ENCODE data around the gene ANO8.
"Not testable (repeated sequence)": the region's sequence is repeated elsewhere in the genome, so short reads cannot be mapped to it uniquely, and the experiment has no call there.

Gene ANO8

GRCh38 chr19:17370026-17370587 lies 35.5 kb upstream of the ANO8 start:
- no peak overlapping the region for H3K27ac ChIP-seq
- no peak for DNase-seq

DNA sequence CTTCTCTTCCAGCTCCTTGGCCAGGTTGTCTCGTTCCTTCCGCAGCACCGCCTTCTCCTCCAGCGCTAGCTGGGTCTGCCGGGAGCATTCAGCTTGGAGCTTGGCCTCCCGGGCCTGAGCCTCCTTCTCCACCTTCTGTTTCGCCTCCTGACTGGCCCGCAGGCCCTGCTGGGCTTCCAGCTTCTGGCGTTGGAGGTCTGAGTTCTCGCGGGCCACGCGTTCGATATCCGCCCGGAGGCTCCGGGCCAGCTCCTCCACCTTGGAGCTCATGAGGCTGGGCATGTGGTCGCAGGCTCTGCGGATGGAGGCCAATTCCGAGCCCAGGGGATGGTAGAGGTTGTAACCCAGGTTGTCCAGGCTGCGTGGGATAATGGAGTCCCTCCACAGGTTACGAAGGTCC lies 30.7 kb upstream of the ANO8 start:
- H3K27me3 ChIP-seq (ENCODE audit: insufficient read depth, low read depth, severe bottlenecking), result no peaks in the 10 kb centered on the region
- no peaks in the 10 kb centered on the region for H3K36me3 ChIP-seq
- TF ChIP-seq, protein P1, sequence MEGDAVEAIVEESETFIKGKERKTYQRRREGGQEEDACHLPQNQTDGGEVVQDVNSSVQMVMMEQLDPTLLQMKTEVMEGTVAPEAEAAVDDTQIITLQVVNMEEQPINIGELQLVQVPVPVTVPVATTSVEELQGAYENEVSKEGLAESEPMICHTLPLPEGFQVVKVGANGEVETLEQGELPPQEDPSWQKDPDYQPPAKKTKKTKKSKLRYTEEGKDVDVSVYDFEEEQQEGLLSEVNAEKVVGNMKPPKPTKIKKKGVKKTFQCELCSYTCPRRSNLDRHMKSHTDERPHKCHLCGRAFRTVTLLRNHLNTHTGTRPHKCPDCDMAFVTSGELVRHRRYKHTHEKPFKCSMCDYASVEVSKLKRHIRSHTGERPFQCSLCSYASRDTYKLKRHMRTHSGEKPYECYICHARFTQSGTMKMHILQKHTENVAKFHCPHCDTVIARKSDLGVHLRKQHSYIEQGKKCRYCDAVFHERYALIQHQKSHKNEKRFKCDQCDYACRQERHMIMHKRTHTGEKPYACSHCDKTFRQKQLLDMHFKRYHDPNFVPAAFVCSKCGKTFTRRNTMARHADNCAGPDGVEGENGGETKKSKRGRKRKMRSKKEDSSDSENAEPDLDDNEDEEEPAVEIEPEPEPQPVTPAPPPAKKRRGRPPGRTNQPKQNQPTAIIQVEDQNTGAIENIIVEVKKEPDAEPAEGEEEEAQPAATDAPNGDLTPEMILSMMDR (IDR thresholded peaks at IDR 0.05; ENCODE audit: low read depth, low read length), result no peak
- no peak overlapping the region for H3K4me3 ChIP-seq (ENCODE audit: low read depth, low read length)
- peaks cover 2% of the 10 kb centered on the region for H3K9me3 ChIP-seq (ENCODE audit: severe bottlenecking)
- H3K27ac ChIP-seq, result no peak overlapping the region
- no peak for DNase-seq

More at GRCh38 chr19:17370026-17370587, 35.5 kb upstream of the ANO8 start:
- H3K27me3 ChIP-seq (ENCODE audit: insufficient read depth, low read depth, severe bottlenecking), result no peaks in the 10 kb centered on the region
- TF ChIP-seq, protein P1 (IDR thresholded peaks at IDR 0.05; ENCODE audit: low read depth, low read length), result no peak
- H3K4me3 ChIP-seq (ENCODE audit: low read depth, low read length), result no peak overlapping the region
- H3K36me3 ChIP-seq, result no peaks in the 10 kb centered on the region
- no peaks in the 10 kb centered on the region for H3K9me3 ChIP-seq (ENCODE audit: severe bottlenecking)

GRCh38 chr19:17363852-17364605 lies 29.4 kb upstream of the ANO8 start:
- not testable (repeated sequence) for H3K27ac ChIP-seq; H3K27me3 ChIP-seq (ENCODE audit: insufficient read depth, low read depth, severe bottlenecking); DNase-seq; H3K4me3 ChIP-seq (ENCODE audit: low read depth, low read length); H3K36me3 ChIP-seq; H3K9me3 ChIP-seq (ENCODE audit: severe bottlenecking)

DNA sequence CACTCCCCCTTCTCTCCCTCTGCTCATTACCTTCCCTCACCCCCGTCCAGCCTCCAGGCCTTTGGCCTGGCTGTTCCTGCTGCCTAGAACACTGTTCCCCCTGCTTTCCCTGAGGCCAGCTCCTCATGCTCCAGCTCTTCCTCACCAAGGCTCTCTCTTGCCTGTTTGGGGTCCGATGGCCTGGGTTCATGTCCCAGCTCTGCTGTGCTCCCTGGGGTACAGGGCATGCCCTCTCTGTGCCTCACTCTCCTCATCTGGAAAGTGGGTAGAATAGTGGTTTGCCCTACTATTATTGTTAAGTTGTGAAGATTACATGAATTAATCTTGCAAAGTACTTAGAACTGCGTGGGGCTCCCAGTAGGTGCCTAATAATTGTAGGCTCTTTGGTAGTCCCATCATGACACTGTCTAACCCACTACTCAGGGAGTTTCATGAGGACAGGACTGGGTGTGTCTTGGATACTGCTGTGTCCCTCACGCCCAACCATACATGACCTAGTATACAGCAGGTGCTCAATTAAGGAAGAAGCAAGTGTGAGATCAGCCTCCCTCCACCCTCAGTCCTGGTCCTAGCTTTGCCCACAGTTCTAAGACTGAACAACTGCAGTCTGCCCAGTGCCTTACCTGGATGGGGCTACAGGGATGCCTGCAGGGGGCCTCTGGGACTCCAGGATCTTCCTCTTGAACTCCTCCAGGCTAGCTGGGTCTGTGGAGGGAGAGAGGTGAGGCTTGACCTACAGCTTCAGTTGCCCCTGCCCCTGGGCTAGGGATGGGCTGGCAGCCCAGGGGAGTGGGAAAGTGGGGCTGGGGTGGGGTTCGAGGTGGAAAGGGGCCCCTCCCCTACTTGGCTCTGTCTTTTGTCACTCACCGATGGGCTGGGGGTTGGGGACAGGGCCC lies 25.5 kb upstream of the ANO8 start:
- H3K9me3 ChIP-seq (ENCODE audit: severe bottlenecking), result peaks cover 2% of the 10 kb centered on the region
- no peaks in the 10 kb centered on the region for H3K36me3 ChIP-seq
- no peaks in the 10 kb centered on the region for H3K27me3 ChIP-seq (ENCODE audit: insufficient read depth, low read depth, severe bottlenecking)
- no peak for DNase-seq
- peak overlapping the region; percentile 38; the same call in 1 of the 2 replicates for H3K27ac ChIP-seq
- no peak overlapping the region for H3K4me3 ChIP-seq (ENCODE audit: low read depth, low read length)
- TF ChIP-seq, protein P1 (IDR thresholded peaks at IDR 0.05; ENCODE audit: low read depth, low read length), result no peak

GRCh38 chr19:17358395-17358794 lies 23.7 kb upstream of the ANO8 start:
- H3K9me3 ChIP-seq (ENCODE audit: severe bottlenecking), result no peaks in the 10 kb centered on the region
- H3K27ac ChIP-seq, result no peak overlapping the region
- no peak overlapping the region for H3K4me3 ChIP-seq (ENCODE audit: low read depth, low read length)
- no peaks in the 10 kb centered on the region for H3K36me3 ChIP-seq
- TF ChIP-seq, protein P1 (IDR thresholded peaks at IDR 0.05; ENCODE audit: low read depth, low read length), result no peak
- no peak for DNase-seq
- H3K27me3 ChIP-seq (ENCODE audit: insufficient read depth, low read depth, severe bottlenecking), result no peaks in the 10 kb centered on the region

GRCh38 chr19:17357724-17358123 lies 23.1 kb upstream of the ANO8 start:
- no peak for DNase-seq

More at GRCh38 chr19:17357724-17358123, 23.1 kb upstream of the ANO8 start:
- H3K4me3 ChIP-seq (ENCODE audit: low read depth, low read length), result no peak overlapping the region
- TF ChIP-seq, protein P1 (IDR thresholded peaks at IDR 0.05; ENCODE audit: low read depth, low read length), result no peak
- H3K9me3 ChIP-seq (ENCODE audit: severe bottlenecking), result no peaks in the 10 kb centered on the region
- H3K27ac ChIP-seq, result no peak overlapping the region
- no peaks in the 10 kb centered on the region for H3K27me3 ChIP-seq (ENCODE audit: insufficient read depth, low read depth, severe bottlenecking)
- H3K36me3 ChIP-seq, result no peaks in the 10 kb centered on the region

Data from WERI-Rb-1 (cell line).